CD4-positive, alpha-beta T cell treated with Interleukin-17A for 4 hours (primary cell): ENCODE data around the gene NPIPA3.
"Not testable (repeated sequence)": the region's sequence is repeated elsewhere in the genome, so short reads cannot be mapped to it uniquely, and the experiment has no call there.

ENCODE experiments used
- DNase-seq: peaks from one replicate; pipeline ENCODE4 v3.0.0-alpha.2; 2020; ENCODE audit warnings: mixed read lengths

The NPIPA3 gene

GRCh38 chr16:14742273-14743128 is 39.3 kb downstream of the NPIPA3 start, which contains the start of gene NPIPA2:
Gene NPIPA2 (plus strand): TSS chr16:14742533. CDS start chr16:14748066, 5,533 bp downstream.
- not testable (repeated sequence) for DNase-seq

- DNase-seq, result not testable (repeated sequence)
Observed at GRCh38 chr16:14773654-14774053, 70.4 kb downstream of the NPIPA3 start.

- not testable (repeated sequence) for DNase-seq
Observed at GRCh38 chr16:14775624-14776023, 72.4 kb downstream of the NPIPA3 start.
